Stimulated activated naive CD8-positive, alpha-beta T cell treated with anti-CD3 and anti-CD28 coated beads, Interleukin-15, Interleukin-2, amounts not matched to agents 100 U/mL and 50 U/mL, for 24 hours (primary cell): ENCODE data around the gene YDJC.
"Not testable (repeated sequence)": the region's sequence is repeated elsewhere in the genome, so short reads cannot be mapped to it uniquely, and the experiment has no call there.

Experiments used
- ATAC-seq: fragments of 150-1000 bp; cut with Tn5 transposase; one replicate; pipeline ENCODE4 v1.10.0; 2021
- DNase-seq: peaks from one replicate; pipeline ENCODE4 v3.0.0; 2021

The YDJC gene

DNA sequence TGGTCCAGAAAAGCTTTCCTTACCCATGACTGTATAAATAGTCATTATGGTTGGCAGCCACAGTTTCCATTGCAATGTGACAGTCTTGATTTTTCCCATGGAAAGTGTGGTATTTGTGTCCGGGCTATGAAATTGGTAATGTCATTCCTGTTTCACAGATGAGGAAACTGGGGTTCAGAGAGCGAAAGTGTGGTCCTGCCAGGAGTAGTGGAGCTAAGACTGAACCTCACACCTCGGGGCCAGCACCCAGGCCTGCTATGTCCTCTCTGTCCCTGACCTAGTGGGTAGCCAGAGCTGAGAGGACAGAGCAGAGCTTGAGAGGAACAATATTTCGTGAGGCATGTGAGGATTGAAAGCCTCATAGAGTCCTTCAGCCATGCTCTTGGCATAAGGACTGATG is 1.2 kb upstream of the YDJC start:
- no peak for DNase-seq
- ATAC-seq, result no peak

- DNase-seq, result peak; percentile 11
Observed at GRCh38 chr22:21628386-21629254, 1.2 kb downstream of the YDJC start.

DNA sequence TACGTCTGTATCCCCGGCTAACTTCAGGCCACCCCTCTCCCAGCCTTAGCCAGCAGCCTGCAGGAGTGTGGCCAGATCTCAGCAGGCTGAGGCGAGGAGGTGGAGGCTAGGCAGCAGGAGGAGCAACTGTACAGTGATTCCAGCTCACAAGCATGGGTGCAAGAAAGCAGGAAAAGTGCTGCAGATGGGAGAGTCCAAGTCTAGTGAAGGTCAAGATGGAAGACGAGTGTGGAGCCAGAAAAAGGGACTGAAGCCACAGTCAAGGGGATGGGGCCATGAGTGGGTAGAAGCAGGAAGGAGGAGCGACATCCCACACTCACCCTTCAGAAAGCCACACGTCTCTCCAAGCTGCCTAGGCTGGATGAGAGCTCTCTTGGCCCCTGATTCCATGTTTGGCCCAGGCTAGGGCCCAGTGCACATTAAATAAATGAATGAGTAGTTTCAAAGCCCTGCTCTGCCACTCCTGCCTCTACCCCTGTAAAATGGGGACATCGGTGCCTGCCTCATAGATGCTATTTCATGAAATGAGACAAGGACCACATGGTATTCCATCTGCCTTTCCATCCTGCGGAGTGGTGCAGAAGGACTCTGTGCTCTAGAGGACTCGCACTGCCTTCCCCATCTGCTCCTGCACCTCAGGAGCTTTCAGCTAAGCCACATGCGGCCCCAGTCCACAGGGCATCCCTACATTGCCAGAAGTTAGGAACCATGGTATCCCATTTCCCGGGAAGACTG is 2.9 kb downstream of the YDJC start:
- DNase-seq (no peak), ATAC-seq (no peak)

More at GRCh38 chr22:21628386-21629254, 1.2 kb downstream of the YDJC start:
- ATAC-seq, result peak; percentile 6

GRCh38 chr22:21626073-21626734 is 3.6 kb downstream of the YDJC start:
- ATAC-seq (no peak), DNase-seq (no peak)

- ATAC-seq (no peak), DNase-seq (no peak)
Observed at GRCh38 chr22:21624880-21625791, 4.7 kb downstream of the YDJC start.

DNA sequence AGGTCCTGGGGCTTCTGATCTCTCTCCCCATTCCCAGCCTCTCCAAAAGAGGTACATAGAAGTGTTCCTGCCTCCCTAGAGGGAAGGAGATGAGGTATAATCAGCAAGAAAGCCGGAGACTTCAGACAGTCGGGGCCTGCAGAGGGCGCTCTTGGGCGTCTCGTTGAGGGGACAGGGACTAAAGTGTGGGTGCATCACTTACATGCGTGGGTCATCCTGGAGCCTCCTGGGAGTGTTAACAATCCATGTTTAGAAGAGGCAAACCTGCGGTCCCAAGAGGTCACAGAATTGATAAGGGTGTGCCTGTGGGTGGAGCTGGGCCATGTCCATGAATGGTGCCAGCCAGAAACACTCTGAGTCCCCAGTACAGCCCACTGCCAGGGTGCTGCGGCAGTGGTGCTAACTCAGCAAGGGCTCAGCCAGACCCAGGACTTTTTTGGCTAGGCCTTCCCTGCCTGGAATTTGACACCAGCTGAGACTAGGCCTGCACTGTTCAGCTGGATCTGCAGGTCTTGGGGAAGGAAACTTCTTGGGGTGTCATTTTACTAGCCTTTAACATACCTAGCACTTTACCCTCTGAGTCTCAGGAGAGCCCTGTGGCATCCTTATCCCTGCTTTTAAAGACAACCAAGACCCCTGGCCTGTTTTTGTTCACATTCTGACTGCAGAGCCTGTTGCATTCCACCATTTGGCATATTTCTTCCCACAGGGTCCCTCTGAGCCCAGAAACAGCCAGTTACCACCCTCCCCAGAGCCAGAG is 5.5 kb downstream of the YDJC start:
- ATAC-seq (no peak), DNase-seq (peak; percentile 72)

DNA sequence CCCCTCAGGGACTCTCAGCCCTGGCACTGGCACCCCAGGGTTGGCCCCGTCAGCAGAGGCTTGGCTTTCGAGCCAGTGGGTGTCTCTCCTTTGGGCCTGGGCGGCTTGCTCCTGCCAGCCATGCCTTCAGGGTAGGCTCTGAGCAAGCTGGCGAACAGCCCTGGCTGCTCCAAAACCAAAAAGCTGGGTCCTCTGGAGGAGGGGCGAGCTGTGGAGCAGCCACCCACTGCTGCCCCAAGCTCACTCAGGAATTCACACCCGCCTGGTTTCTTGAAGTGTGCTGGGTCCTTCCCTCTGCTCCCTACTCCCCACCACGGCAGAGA is 6.2 kb downstream of the YDJC start:
- ATAC-seq, result no peak
- DNase-seq, result no peak

DNA sequence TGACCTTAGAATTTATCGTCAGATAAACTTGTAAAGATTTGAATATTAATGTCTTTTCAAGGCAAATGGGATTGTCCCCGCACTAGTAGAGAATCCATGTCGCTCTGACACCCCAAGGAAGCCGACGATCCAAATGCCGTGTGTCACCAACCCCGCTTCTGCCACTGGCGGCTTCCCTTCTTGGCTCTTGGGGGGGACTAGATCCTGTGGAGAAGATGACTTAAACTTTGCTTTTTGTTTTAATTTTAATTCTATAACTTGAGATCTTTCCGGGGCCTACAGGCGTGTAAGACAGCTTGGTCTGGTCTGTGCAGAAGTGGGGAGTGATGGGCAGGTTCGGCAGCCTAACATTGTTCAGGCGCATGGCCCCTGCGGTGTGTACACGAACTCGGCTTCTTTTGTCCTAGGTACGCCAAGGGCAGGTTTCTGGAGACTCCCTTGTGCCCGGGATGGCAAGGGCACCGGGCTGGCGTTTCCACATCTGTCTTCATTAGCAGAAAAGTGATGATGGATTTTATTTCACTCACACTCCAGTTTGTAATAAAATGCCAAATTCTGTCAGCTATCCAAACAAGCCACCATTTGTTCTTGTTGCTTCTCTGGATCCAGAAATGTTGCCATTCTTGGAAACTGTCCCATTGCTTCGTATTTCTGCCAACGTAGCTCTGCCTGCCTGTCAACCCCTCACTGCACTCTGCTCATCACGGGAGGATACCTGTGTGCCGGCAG is 6.7 kb downstream of the YDJC start:
- ATAC-seq (no peak), DNase-seq (no peak)

GRCh38 chr22:21622011-21622918 is 7.6 kb downstream of the YDJC start:
- DNase-seq (no peak), ATAC-seq (no peak)

DNA sequence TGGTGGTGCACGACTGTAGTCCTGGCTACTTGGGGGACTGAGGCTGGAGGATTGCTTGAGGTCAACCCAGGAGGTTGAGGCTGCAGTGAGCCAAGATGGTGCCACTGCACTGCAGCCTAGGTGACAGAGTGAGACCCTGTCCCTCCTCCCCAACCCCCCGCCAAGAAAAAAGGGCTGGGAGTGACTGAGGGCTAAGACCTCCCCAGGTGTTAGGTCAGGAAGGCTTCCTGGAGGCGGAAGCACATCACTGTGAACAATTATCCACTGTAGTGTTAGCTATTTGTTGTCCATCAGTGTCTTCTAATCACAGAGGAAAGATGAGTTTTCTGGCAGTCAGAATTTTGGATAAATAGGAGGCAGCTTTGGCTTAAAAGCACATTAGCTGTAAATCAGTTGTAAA is 8.8 kb downstream of the YDJC start:
- no peak for DNase-seq
- no peak for ATAC-seq

DNA sequence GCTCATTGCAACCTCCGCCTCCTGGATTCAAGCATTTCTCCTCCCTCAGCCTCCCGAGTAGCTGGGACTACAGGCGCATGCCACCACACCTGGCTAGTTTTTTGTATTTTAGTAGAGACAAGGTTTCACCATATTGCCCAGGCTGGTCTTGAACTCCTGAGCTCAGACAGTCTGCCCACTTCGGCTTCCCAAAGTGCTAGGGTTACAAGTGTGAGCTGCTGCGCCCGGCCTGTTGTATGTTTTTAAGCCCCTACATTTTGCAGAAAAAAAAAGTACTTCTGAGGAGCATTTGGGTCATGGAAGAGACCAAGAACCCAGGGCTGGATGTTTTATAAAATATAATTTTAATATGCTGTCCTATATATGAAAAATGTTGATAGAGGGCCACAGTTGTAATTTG is 12.5 kb downstream of the YDJC start:
- DNase-seq, ATAC-seq: not testable (repeated sequence)

DNA sequence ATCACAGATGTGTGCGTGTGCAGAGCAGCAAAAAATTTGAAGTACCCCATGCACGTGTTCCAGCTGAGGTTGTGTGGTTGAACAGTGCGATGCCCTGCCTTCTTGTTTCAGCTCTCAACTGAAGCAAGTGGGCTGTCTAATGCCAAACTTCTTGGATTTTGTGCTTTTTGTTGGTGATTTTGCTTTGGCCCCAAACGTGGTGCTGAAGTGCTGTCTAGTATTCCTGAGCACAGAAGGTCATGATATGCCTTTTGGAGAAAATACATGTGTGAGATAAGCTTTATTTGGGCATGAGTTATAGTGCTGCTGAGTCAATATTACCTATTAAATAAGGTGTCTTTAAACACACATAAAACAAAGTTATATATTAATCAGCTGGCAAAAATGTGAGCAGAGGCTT is 14.1 kb downstream of the YDJC start:
- ATAC-seq (no peak), DNase-seq (no peak)

- DNase-seq (no peak), ATAC-seq (no peak)
Observed at GRCh38 chr22:21613553-21614233, 16.1 kb downstream of the YDJC start.

- ATAC-seq (no peak), DNase-seq (no peak)
Observed at GRCh38 chr22:21612858-21613257, 17.0 kb downstream of the YDJC start.

- no peak for ATAC-seq
- no peak for DNase-seq
Observed at GRCh38 chr22:21611210-21611977, 18.4 kb downstream of the YDJC start.

GRCh38 chr22:21609556-21610157 is 20.2 kb downstream of the YDJC start:
- not testable (repeated sequence) for DNase-seq, ATAC-seq

DNA sequence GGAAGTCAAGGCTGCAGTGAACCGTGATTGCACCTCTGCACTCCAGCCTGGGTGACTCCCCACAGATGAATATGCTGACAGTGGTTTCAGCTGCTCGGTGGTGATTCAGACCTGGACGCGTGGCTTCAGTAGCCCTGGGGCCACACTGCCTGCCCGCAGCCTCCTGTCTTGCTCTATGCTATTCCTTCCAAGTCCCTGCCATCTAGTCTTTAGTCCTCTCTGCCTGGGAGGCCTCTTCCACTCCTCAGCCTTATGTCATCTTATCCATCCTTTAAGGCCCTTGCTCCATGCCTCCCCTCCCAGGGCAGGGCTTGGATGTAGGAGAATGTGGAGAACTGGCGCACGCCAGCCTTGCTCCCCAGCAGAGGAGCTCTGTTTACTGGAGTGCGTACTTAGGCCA is 23.0 kb downstream of the YDJC start:
- no peak for ATAC-seq
- no peak for DNase-seq
